ENCODE results near the gene HYAL2.

Gene HYAL2

DNA sequence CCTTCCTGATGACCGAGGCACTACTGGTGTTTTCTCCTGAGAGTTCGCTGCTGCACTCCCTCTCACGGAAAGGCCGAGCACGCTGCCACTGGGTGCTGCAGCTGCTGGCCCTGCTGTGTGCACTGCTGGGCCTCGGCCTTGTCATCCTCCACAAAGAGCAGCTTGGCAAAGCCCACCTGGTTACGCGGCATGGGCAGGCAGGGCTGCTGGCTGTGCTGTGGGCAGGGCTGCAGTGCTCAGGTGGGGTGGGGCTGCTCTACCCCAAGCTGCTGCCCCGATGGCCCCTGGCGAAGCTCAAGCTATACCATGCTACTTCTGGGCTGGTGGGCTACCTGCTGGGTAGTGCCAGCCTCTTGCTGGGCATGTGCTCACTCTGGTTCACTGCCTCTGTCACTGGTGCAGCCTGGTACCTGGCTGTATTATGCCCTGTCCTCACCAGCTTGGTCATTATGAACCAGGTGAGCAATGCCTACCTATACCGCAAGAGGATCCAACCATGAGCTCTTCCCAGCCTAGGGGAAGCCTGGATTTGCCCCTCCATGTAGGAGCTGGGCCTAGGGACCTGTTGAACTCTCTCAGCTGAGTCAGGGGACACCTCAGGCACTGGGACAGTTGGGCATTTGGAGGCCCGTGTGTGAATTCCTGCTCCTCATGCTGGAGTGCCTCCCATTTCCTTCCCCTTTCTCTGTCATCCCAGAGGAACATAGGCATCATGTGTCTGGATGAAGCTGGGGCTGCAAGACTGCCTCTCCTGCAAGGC is 30.9 kb upstream of the HYAL2 start:
- Histone ChIP-seq H4K20me1 (ENCODE audit: insufficient read depth) (no peaks in the 10 kb centered on the region), H3K27me3 (ENCODE audit: insufficient read depth, low read depth) (no peaks in the 10 kb centered on the region), H3K9ac (no peak overlapping the region), H3K4me1 (ENCODE audit: low read depth, poor library complexity, severe bottlenecking) (peaks cover 20% of the 10 kb centered on the region), H2AFZ (ENCODE audit: low read depth) (no peak overlapping the region), H3K4me3 (IDR thresholded peaks at IDR 0.05; ENCODE audit: insufficient read depth, low read depth, low read length) (no peak overlapping the region), H3K36me3 (ENCODE audit: insufficient read depth) (no peaks in the 10 kb centered on the region), H3K4me2 (no peak overlapping the region), H3K79me2 (ENCODE audit: insufficient read depth, low read depth) (peaks cover 21% of the 10 kb centered on the region; the same call in 1 of the 2 replicates), H3K27ac (no peak overlapping the region)
- TF ChIP-seq, protein P1, sequence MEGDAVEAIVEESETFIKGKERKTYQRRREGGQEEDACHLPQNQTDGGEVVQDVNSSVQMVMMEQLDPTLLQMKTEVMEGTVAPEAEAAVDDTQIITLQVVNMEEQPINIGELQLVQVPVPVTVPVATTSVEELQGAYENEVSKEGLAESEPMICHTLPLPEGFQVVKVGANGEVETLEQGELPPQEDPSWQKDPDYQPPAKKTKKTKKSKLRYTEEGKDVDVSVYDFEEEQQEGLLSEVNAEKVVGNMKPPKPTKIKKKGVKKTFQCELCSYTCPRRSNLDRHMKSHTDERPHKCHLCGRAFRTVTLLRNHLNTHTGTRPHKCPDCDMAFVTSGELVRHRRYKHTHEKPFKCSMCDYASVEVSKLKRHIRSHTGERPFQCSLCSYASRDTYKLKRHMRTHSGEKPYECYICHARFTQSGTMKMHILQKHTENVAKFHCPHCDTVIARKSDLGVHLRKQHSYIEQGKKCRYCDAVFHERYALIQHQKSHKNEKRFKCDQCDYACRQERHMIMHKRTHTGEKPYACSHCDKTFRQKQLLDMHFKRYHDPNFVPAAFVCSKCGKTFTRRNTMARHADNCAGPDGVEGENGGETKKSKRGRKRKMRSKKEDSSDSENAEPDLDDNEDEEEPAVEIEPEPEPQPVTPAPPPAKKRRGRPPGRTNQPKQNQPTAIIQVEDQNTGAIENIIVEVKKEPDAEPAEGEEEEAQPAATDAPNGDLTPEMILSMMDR (conservative IDR thresholded peaks at IDR 0.05; ENCODE audit: low read depth, low read length), result no peak

DNA sequence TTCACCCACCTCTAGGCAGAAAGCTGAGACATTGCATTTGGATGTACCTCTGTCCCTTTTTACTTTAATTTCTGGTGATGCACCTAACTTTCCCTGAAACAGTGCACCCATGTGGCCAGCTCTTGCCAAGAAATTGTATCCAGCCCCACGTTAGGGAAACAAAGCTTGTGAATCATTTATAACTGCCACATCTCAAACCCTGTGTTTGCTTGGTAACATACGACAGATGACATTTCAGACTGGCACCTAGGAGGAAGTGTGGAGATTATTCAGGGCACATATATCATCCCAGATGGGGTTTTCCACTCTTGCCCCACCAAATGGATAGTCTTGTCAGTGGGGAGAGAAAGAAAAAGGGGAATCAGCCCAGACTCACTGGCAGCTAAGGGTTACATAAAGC is 30.2 kb upstream of the HYAL2 start:
- H2AFZ ChIP-seq (ENCODE audit: low read depth), result no peak overlapping the region
- no peak overlapping the region for H3K4me2 ChIP-seq
- no peaks in the 10 kb centered on the region for H3K36me3 ChIP-seq (ENCODE audit: insufficient read depth)
- no peaks in the 10 kb centered on the region for H4K20me1 ChIP-seq (ENCODE audit: insufficient read depth)
- H3K4me3 ChIP-seq (IDR thresholded peaks at IDR 0.05; ENCODE audit: insufficient read depth, low read depth, low read length), result no peak overlapping the region
- no peak overlapping the region for H3K27ac ChIP-seq
- TF ChIP-seq, protein P1 (conservative IDR thresholded peaks at IDR 0.05; ENCODE audit: low read depth, low read length), result no peak
- no peak overlapping the region for H3K9ac ChIP-seq
- peaks cover 20% of the 10 kb centered on the region for H3K4me1 ChIP-seq (ENCODE audit: low read depth, poor library complexity, severe bottlenecking)
- H3K27me3 ChIP-seq (ENCODE audit: insufficient read depth, low read depth), result no peaks in the 10 kb centered on the region
- peaks cover 14% of the 10 kb centered on the region; the same call in 1 of the 2 replicates for H3K79me2 ChIP-seq (ENCODE audit: insufficient read depth, low read depth)

DNA sequence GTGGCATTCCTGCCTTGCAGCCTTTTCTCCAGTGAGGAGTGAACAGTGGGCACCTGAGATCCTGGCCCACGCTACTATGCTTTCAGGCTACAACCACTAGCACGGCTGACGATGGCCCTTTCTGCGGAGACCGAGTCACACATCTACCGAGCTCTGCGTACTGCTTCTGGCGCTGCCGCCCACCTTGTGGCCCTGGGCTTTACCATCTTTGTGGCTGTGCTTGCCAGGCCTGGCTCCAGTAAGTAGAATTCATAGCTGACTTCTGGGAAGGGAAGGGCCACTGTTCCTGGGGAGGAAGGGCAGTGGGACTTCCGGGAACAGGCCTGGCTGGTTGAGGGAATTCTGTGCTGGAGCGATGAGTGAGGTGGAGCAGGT is 28.8 kb upstream of the HYAL2 start:
- peaks cover 10% of the 10 kb centered on the region for H3K4me1 ChIP-seq (ENCODE audit: low read depth, poor library complexity, severe bottlenecking)
- no peaks in the 10 kb centered on the region; the same call in 1 of the 2 replicates for H3K79me2 ChIP-seq (ENCODE audit: insufficient read depth, low read depth)
- no peaks in the 10 kb centered on the region for H3K27me3 ChIP-seq (ENCODE audit: insufficient read depth, low read depth)
- no peak overlapping the region for H3K9ac ChIP-seq
- H3K4me3 ChIP-seq (IDR thresholded peaks at IDR 0.05; ENCODE audit: insufficient read depth, low read depth, low read length), result no peak overlapping the region
- H3K4me2 ChIP-seq, result peak overlapping the region; percentile 68
- peak overlapping the region; percentile 71; the same call in 1 of the 2 replicates for H2AFZ ChIP-seq (ENCODE audit: low read depth)
- no peak overlapping the region for H3K27ac ChIP-seq
- TF ChIP-seq, protein P1 (conservative IDR thresholded peaks at IDR 0.05; ENCODE audit: low read depth, low read length), result no peak
- no peaks in the 10 kb centered on the region for H4K20me1 ChIP-seq (ENCODE audit: insufficient read depth)
- no peaks in the 10 kb centered on the region for H3K36me3 ChIP-seq (ENCODE audit: insufficient read depth)

DNA sequence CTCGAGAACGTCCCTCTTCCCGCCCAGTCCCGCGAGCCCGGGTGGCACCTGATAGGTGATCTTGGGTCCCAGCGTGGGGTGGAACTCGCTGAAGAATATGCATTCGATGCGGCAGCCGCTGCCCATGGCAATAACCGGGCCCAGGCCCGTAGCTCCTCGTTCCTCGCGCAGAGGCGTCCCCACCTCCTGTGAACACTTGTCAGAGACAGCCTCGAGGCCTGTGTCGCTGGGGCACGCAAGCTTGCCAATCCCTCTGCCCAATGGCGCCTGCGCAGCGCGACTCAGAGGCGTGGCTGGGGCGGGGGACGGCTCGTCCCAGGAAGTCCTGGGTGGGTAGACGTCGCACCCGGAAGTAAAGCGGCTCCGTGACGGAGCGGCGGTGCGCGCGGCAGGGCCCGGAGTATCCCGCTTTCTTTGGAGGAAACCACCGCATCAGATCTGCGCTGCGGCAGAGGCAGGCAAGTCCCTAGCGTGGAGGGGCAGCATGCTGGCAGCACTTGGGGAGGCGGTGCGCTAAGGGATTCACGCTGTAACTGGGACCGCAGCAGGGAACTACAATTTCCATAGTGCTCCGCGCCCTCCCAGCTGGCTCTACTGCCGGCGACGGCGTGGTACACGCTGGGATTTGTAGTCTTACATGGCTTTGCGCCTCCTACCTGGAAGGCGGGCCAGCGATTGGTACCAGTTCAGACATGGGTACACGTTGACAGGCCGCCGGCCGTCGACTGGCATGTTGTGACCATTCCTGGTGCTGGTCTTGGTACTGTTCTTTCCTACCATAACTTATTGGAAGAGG is 28.2 kb upstream of the HYAL2 start, which contains the start of the genes CYB561D2 and NPRL2:
TSS of gene CYB561D2 (plus strand) at position 336 of the 796 bp plus-strand sequence. CDS start 572 bp downstream, outside the sequence.
TSS of gene NPRL2 (minus strand) at position 249 of the 796 bp plus-strand sequence. CDS start at position 126, 123 bp downstream.
- no peaks in the 10 kb centered on the region for H3K79me2 ChIP-seq (ENCODE audit: insufficient read depth, low read depth)

More for the DNA sequence above, 28.2 kb upstream of the HYAL2 start, which contains the start of the genes CYB561D2 and NPRL2:
- no peaks in the 10 kb centered on the region for H3K36me3 ChIP-seq (ENCODE audit: insufficient read depth)
- H2AFZ ChIP-seq (ENCODE audit: low read depth), result peak within 1 kb of the TSS; percentile 71
- no peaks in the 10 kb centered on the region for H4K20me1 ChIP-seq (ENCODE audit: insufficient read depth)
- peak within 1 kb of the TSS; percentile 74 for H3K4me2 ChIP-seq
- H3K27ac ChIP-seq, result peak within 1 kb of the TSS; percentile 43; the same call in 1 of the 2 replicates
- TF ChIP-seq, protein P1 (conservative IDR thresholded peaks at IDR 0.05; ENCODE audit: low read depth, low read length), result no peak
- peaks cover 10% of the 10 kb centered on the region for H3K4me1 ChIP-seq (ENCODE audit: low read depth, poor library complexity, severe bottlenecking)
- H3K4me3 ChIP-seq (IDR thresholded peaks at IDR 0.05; ENCODE audit: insufficient read depth, low read depth, low read length), result peak within 1 kb of the TSS; percentile 31
- peak within 1 kb of the TSS; percentile 49; the same call in 1 of the 2 replicates for H3K9ac ChIP-seq
- H3K27me3 ChIP-seq (ENCODE audit: insufficient read depth, low read depth), result no peaks in the 10 kb centered on the region
